PFSK-1 (cell line): ENCODE results near the gene E2F3.

ENCODE experiments used
- FOXP2 ChIP-seq: optimal IDR thresholded peaks from 2 replicates; pipeline ENCODE3; 2011; ENCODE audit warnings: borderline replicate concordance, control low read depth, inconsistent platforms; ENCODE audit not compliant: insufficient read depth; ENCODE audit errors: extremely low read length, extremely low read depth
- POLR2AphosphoS5 ChIP-seq: IDR thresholded peaks from 2 replicates; pipeline ENCODE4 v1.6.1; 2012; ENCODE audit warnings: low read depth, mild to moderate bottlenecking, control low read depth, low read length, moderate library complexity
- SIN3A ChIP-seq: IDR thresholded peaks from 2 replicates; pipeline ENCODE4 v1.6.1; 2012; ENCODE audit warnings: mild to moderate bottlenecking, low read length, moderate library complexity, borderline replicate concordance; ENCODE audit not compliant: insufficient read depth
- TAF1 ChIP-seq: IDR thresholded peaks from 2 replicates; pipeline ENCODE4 v1.6.1; 2012; ENCODE audit warnings: low read length, control low read depth, borderline replicate concordance; ENCODE audit not compliant: insufficient read depth
- TF ChIP-seq, protein P1 (sequence below), 2 experiments: IDR thresholded peaks; 2 replicates each; pipeline versions ENCODE4 v1.6.1 to v1.8.0; 2011 to 2012; ENCODE audit warnings: low read depth in 2 of 2, low read length in 2 of 2, control low read depth in 1 of 2, inconsistent platforms in 1 of 2, mild to moderate bottlenecking in 1 of 2, moderate library complexity in 1 of 2; ENCODE audit not compliant: insufficient read depth in 1 of 2

E2F3 gene

DNA sequence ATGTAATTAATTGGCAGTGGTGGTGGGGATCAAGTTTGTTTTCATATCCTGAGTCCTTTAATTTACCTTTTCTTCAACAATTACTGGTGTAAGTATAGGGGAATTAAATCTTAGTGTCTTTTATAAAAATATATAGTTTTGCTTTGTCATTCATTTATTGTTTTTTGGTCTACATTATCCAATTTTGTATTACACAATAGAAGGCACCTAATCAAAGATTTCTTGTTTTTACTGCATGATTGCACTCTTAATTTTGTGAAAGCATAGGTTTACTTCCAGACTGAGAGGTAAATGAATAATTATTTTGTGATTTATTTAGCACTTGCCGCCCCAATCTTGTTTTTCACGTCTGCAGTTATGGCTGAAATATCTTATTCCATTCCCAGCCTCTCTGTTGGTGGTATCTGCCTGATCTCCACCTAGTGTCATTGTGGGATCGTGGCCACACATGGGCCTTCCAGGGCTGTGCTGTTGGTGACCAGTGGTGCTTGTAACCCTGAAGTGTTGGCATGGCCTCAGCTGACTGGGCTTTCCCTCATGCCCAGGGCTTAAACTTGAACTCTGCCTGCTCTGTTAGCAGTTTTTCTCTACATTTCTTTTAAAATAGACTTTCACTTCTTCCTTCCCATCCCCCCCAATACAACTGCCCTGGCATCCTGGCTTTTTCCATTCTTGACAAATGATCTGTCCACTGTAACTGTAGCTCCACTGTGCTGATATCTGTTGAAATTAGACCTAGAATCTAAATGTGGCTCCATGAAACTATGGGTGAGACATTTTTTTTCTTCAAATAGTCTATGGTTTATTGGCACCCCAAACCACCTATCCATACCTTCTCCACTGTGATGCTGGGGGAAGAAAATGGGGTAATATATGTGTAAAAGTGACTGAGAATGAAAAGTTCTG lies 24.8 kb downstream of the E2F3 start:
- TF ChIP-seq, protein P1, sequence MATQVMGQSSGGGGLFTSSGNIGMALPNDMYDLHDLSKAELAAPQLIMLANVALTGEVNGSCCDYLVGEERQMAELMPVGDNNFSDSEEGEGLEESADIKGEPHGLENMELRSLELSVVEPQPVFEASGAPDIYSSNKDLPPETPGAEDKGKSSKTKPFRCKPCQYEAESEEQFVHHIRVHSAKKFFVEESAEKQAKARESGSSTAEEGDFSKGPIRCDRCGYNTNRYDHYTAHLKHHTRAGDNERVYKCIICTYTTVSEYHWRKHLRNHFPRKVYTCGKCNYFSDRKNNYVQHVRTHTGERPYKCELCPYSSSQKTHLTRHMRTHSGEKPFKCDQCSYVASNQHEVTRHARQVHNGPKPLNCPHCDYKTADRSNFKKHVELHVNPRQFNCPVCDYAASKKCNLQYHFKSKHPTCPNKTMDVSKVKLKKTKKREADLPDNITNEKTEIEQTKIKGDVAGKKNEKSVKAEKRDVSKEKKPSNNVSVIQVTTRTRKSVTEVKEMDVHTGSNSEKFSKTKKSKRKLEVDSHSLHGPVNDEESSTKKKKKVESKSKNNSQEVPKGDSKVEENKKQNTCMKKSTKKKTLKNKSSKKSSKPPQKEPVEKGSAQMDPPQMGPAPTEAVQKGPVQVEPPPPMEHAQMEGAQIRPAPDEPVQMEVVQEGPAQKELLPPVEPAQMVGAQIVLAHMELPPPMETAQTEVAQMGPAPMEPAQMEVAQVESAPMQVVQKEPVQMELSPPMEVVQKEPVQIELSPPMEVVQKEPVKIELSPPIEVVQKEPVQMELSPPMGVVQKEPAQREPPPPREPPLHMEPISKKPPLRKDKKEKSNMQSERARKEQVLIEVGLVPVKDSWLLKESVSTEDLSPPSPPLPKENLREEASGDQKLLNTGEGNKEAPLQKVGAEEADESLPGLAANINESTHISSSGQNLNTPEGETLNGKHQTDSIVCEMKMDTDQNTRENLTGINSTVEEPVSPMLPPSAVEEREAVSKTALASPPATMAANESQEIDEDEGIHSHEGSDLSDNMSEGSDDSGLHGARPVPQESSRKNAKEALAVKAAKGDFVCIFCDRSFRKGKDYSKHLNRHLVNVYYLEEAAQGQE (IDR thresholded peaks at IDR 0.05; ENCODE audit: insufficient read depth in 1 of 2, low read depth in 2 of 2, low read length in 2 of 2) = no peak
- TF ChIP-seq SIN3A = no peak
- TF ChIP-seq TAF1 = no peak
- TF ChIP-seq FOXP2 = no peak
- no peak for TF ChIP-seq POLR2AphosphoS5

GRCh38 chr6:20427856-20428255 lies 26.2 kb downstream of the E2F3 start:
- TF ChIP-seq POLR2AphosphoS5 (no peak), SIN3A (no peak), FOXP2 (no peak), TAF1 (no peak)
- TF ChIP-seq, protein P1 (IDR thresholded peaks at IDR 0.05; ENCODE audit: insufficient read depth in 1 of 2, low read depth in 2 of 2, low read length in 2 of 2) = no peak

- TF ChIP-seq FOXP2 (no peak), SIN3A (no peak), TAF1 (no peak), POLR2AphosphoS5 (no peak)
- TF ChIP-seq, protein P1 (IDR thresholded peaks at IDR 0.05; ENCODE audit: insufficient read depth in 1 of 2, low read depth in 2 of 2, low read length in 2 of 2) = no peak
Measured at GRCh38 chr6:20432692-20433091, 31.0 kb downstream of the E2F3 start.

DNA sequence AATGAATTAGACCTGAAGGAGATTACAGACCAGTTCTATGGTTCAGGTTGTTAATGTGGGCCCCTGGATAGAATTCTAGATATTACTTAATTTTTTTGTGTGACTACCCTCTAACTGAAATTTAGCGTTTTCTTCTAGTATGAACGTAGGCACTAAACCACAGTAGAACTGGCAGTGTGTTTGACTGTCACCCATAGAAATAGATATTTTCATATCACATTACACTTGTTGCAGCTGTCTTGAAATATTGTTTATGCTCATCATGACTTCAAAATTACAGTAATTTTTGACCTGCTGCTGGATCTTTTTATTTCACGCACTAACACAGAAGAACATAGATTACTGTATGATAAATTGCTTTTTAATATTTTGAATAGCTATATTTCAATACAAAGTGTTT lies 31.6 kb downstream of the E2F3 start:
- TF ChIP-seq SIN3A = no peak
- TF ChIP-seq, protein P1 (IDR thresholded peaks at IDR 0.05; ENCODE audit: insufficient read depth in 1 of 2, low read depth in 2 of 2, low read length in 2 of 2) = no peak
- TF ChIP-seq TAF1 = no peak
- TF ChIP-seq POLR2AphosphoS5 = no peak
- TF ChIP-seq FOXP2 = no peak

- TF ChIP-seq, protein P1 (IDR thresholded peaks at IDR 0.05; ENCODE audit: insufficient read depth in 1 of 2, low read depth in 2 of 2, low read length in 2 of 2) = no peak
- TF ChIP-seq POLR2AphosphoS5 (no peak), FOXP2 (no peak), TAF1 (no peak), SIN3A (no peak)
Measured at GRCh38 chr6:20433929-20434328, 32.2 kb downstream of the E2F3 start.
